Endodermal cell (in vitro differentiated cells): Measurements from ENCODE around the gene EML5. TPM values are rescaled to one million over a fixed set of nuclear protein-coding genes. Genes with fewer than 3 reads are reported as not detected.

Source experiments
- DNase-seq: peaks from one replicate; pipeline ENCODE4 v3.0.0-alpha.2; 2017
- H3K27ac ChIP-seq: 2 replicates; pipeline ENCODE4 v1.5.1; 2013; ENCODE audit warnings: mild to moderate bottlenecking, low read depth, low read length, moderate library complexity
- H3K27me3 ChIP-seq: 2 replicates; pipeline ENCODE4 v1.6.1; 2013; ENCODE audit warnings: mild to moderate bottlenecking, low read length, moderate library complexity; ENCODE audit not compliant: insufficient read depth, control insufficient read depth, poor library complexity, severe bottlenecking
- H3K36me3 ChIP-seq: 2 replicates; pipeline ENCODE4 v1.7.0; 2013; ENCODE audit warnings: mild to moderate bottlenecking, low read length, moderate library complexity; ENCODE audit not compliant: control insufficient read depth, insufficient read depth
- H3K4me1 ChIP-seq: one replicate; pipeline ENCODE4 v1.7.0; 2013; ENCODE audit warnings: low read length; ENCODE audit not compliant: control insufficient read depth, insufficient read depth
- H3K4me3 ChIP-seq: 2 replicates; pipeline ENCODE4 v1.5.1; 2013; ENCODE audit warnings: mild to moderate bottlenecking, low read length, moderate library complexity
- H3K9ac ChIP-seq: 2 replicates; pipeline ENCODE4 v1.6.1; 2013; ENCODE audit warnings: mild to moderate bottlenecking, low read length, moderate library complexity; ENCODE audit not compliant: poor library complexity, severe bottlenecking; ENCODE audit errors: extremely low read depth
- H3K9me3 ChIP-seq: 2 replicates; pipeline ENCODE4 v1.6.1; 2013; ENCODE audit warnings: mild to moderate bottlenecking, low read length, moderate library complexity; ENCODE audit not compliant: control insufficient read depth
- H3K27ac Mint-ChIP-seq: 2 replicates; pipeline ENCODE4 v1.8.0; 2020; ENCODE audit warnings: mixed read lengths
- H3K27me3 Mint-ChIP-seq: 2 replicates; pipeline ENCODE4 v1.8.0; 2021; ENCODE audit warnings: mild to moderate bottlenecking, mixed read lengths; ENCODE audit not compliant: insufficient read depth
- H3K36me3 Mint-ChIP-seq: 2 replicates; pipeline ENCODE4 v1.8.0; 2020; ENCODE audit warnings: low read depth, mixed read lengths
- H3K4me1 Mint-ChIP-seq: 2 replicates; pipeline ENCODE4 v1.8.0; 2020; ENCODE audit warnings: mixed read lengths
- H3K4me3 Mint-ChIP-seq: 2 replicates; pipeline ENCODE4 v1.8.0; 2020; ENCODE audit warnings: mild to moderate bottlenecking, moderate library complexity, mixed read lengths
- H3K9me3 Mint-ChIP-seq: 2 replicates; pipeline ENCODE4 v1.8.0; 2020; ENCODE audit warnings: mild to moderate bottlenecking, mixed read lengths
- CTCF ChIP-seq: fragments of 200-600 bp; sonication (generic); conservative IDR thresholded peaks from 2 replicates; pipeline ENCODE4 v1.5.0; 2021; ENCODE audit warnings: antibody characterized with exemption, mild to moderate bottlenecking
- WGBS, 2 experiments: methylation state at CpG; one replicate each; pipeline versions ENCODE4 v1.1.5 to v1.1.7; 2013; ENCODE audit warnings: missing lambda C conversion rate in 2 of 2, mixed read lengths in 1 of 2; ENCODE audit not compliant: insufficient coverage in 1 of 2, insufficient read length in 1 of 2; 5-methylcytosine and 5-hydroxymethylcytosine counted together
- total RNA-seq, 2 donors: library from RNA; stranded (reverse); fragmentation: NEBNext Ultra II Directional in 1 of 2; extraction: Animal tissue kit (Norgen Biotek cat#: 25700) in 1 of 2; gene quantifications; 2 replicates in 1 of 2; 3 replicates in 1 of 2; pipeline ENCODE4 v1.2.1, GENCODE V29; 2021

EML5 gene
- total RNA-seq, 2 donors from 2014 or later, result 1.7 to 2.3 TPM

- WGBS, 2 experiments, result 80% methylated on average over 1 of the region's 1 CpG; no CpG with 5 or more reads in 1 of the 2 experiments
- H3K36me3 Mint-ChIP-seq, result no peaks in the 10 kb centered on the region
- no peak for DNase-seq
- no peak overlapping the region for H3K27ac Mint-ChIP-seq
- peaks cover 4% of the 10 kb centered on the region for H3K4me1 Mint-ChIP-seq
- no peaks in the 10 kb centered on the region for H3K27me3 Mint-ChIP-seq
- Histone ChIP-seq H3K36me3 (no peaks in the 10 kb centered on the region), H3K9ac (no peak overlapping the region), H3K4me3 (no peak overlapping the region), H3K9me3 (no peaks in the 10 kb centered on the region), H3K27me3 (no peaks in the 10 kb centered on the region), H3K4me1 (no peaks in the 10 kb centered on the region), H3K27ac (no peak overlapping the region)
- TF ChIP-seq CTCF, result peak; percentile 44
- no peaks in the 10 kb centered on the region for H3K9me3 Mint-ChIP-seq
- H3K4me3 Mint-ChIP-seq, result no peak overlapping the region
These were observed 42.3 kb downstream of the EML5 start for GRCh38 chr14:88750413-88750812.

- H3K27ac Mint-ChIP-seq, result no peak overlapping the region
- no peaks in the 10 kb centered on the region for H3K36me3 Mint-ChIP-seq
- Histone ChIP-seq H3K9ac (no peak overlapping the region), H3K4me1 (no peaks in the 10 kb centered on the region), H3K9me3 (no peaks in the 10 kb centered on the region), H3K36me3 (no peaks in the 10 kb centered on the region), H3K27me3 (no peaks in the 10 kb centered on the region), H3K4me3 (no peak overlapping the region), H3K27ac (no peak overlapping the region)
- 88 to 95% methylated on average over 1 of the region's 1 CpG for WGBS, 2 experiments
- DNase-seq, result no peak
- H3K4me1 Mint-ChIP-seq, result peaks cover 4% of the 10 kb centered on the region
- TF ChIP-seq CTCF, result no peak
- H3K27me3 Mint-ChIP-seq, result no peaks in the 10 kb centered on the region
- no peaks in the 10 kb centered on the region for H3K9me3 Mint-ChIP-seq
- no peak overlapping the region for H3K4me3 Mint-ChIP-seq
These were observed 43.6 kb downstream of the EML5 start for GRCh38 chr14:88749139-88749538.

- 80 to 100% methylated on average over 1 of the region's 1 CpG for WGBS, 2 experiments
These were observed 44.5 kb downstream of the EML5 start for GRCh38 chr14:88748288-88748687.

More at GRCh38 chr14:88748288-88748687, 44.5 kb downstream of the EML5 start:
- Histone ChIP-seq H3K4me1 (no peaks in the 10 kb centered on the region), H3K9me3 (no peaks in the 10 kb centered on the region), H3K4me3 (no peak overlapping the region), H3K36me3 (no peaks in the 10 kb centered on the region), H3K27me3 (no peaks in the 10 kb centered on the region), H3K9ac (no peak overlapping the region), H3K27ac (no peak overlapping the region)
- Mint-ChIP-seq H3K4me3 (no peak overlapping the region), H3K27me3 (no peaks in the 10 kb centered on the region), H3K4me1 (peaks cover 4% of the 10 kb centered on the region), H3K9me3 (no peaks in the 10 kb centered on the region), H3K36me3 (no peaks in the 10 kb centered on the region), H3K27ac (no peak overlapping the region)
- DNase-seq, result no peak
- no peak for TF ChIP-seq CTCF
